NCI-H1436 (cell line): ENCODE measurements around the gene RNF166.
A peak's percentile ranks its signal among the peaks of the same experiment; 100 is the strongest.

ENCODE experiments used
- DNase-seq: peaks from one replicate; lab custom pipeline; 2025; lab: John Stamatoyannopoulos, UW

RNF166 gene

GRCh38 chr16:88706229-88706964 is at the start of gene RNF166, which contains the start of gene CTU2:
TSS of gene RNF166 (minus strand) at chr16:88706408. CDS start at chr16:88706325, 83 bp downstream.
TSS of gene CTU2 (plus strand) at chr16:88706503. CDS start at chr16:88706531, 28 bp downstream.
- peak; percentile 75 for DNase-seq

DNA sequence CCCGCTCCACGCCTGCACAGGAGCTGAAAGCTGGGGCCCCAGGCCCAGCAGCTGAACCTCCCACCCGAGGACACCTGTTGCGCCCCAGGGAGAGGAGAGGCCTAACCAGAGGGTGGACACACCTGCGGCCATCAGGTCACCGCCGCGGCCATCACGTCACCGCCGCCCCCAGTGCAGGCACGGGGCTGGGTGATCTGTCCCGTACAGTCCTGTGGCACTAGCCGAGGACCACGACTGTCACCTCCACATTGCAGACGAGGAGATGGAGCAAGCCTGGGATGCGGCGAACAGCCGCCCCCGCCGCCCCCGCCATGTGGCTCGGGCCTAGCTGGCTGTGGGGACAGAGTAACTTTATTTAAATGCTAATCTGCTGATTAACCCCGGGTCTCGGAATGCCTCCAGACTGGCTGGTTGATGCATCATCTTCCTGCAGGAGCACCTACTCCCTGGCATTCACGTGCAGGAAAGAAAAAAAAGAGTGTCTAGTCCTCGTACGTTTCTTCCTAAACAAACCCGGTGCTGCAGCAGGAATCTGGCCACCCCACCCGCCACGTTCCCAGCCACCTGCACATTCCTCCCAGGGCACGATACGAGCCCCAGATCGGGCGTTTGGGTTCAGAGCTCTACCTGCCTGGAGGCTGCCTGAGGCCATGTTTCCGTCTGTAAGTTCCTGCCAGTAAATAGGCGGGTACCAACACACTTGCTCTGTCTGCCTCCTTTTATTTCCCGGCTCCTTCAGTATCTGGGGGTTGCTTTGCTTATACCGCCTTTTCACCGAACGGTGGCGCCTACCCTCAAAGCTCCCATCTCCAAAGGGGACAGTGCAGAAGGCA is 48.9 kb upstream of the RNF166 start:
- no peak for DNase-seq

GRCh38 chr16:88754109-88754911 is 48.1 kb upstream of the RNF166 start:
- no peak for DNase-seq

GRCh38 chr16:88753602-88754001 is 47.4 kb upstream of the RNF166 start:
- DNase-seq, result no peak

DNA sequence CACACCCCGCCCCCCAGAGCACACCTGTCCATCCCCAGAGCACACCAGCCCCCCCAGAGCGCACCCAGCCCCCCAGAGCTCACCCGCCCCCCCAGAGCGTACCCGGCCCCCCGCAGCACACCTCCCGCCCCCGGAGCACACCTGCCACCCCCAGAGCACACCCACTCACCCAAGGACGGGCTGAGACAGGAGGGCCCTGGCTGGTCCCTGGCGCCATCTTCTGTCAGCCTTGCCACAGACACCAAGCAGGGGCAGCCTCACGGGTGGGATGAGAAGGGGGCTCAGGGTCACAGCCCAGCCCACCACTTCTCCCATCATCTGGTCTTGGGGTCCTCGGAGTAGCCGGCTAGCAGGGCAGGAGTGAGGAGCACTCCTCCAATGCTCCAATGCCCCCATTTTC is 47.0 kb upstream of the RNF166 start:
- DNase-seq, result no peak

DNA sequence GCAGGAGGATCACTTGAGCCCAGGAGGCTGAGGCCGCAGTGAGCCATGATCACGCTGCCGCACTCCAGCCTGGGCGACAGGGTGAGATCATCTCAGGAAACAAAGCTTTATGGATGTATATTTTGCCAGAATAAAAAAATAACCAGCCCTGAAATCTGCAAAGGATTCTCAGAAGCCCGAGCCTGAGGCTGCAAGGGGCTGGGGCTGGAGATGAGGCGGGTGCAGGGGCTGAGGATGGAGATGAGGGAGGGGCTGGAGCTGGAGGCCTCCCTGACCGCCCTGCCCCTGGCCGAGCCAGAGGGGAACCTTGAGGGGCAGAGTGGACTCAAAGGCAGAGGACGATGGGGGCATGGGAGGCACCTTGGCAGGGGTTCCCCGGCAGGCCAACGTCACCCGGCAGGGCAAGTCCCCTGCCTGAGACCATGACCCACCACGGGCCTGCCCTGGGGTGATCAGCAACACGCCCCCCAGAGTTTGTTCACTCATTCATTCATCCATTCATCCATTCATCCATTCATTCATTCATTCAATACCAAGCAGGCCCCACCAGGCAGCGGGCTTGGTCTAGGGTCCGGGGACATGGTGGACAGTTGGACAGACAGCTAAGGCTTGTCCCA is 46.3 kb upstream of the RNF166 start:
- no peak for DNase-seq

DNA sequence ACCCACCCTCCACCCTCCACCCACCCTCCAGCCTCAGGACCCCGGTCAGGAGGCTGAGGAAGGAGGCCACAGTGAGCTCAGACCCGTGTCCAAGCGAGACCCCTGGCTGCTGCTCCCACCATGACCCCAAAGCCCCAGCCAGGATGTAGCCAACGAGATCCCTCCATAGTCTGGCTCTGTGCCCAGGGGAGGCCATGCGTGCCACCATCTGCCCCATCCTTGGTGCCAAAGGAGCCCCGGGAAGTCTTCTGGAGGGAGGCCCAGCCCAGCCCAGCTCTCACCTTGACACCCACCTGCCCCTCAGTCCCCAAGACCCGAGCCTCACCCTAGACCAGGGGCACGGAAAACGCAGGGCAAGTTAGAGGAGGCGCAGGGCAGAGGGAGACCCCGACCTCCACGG is 44.6 kb upstream of the RNF166 start:
- DNase-seq, result no peak

- DNase-seq, result no peak
Measured at GRCh38 chr16:88749358-88749757, 43.1 kb upstream of the RNF166 start.

DNA sequence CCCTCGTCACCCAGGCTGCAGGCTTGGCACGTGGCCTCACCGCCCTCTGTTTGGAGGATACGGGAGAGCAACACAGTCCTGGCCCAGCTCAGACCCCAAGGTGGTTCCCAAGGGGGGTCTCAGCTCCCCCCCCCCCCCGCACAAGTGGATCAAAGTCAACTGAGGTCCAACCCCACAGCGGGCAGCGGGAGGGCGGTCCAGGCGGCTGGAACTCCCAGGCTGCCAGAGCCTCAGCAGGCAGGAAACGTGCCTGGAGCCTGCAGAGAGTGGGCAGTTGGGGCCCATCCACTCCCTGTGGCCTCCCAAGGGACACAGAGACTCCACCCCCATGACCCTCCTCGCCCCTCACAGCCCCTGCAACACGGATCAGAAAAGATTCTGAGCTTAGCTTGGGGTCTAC is 42.2 kb upstream of the RNF166 start:
- DNase-seq, result no peak

- peak; percentile 68 for DNase-seq
Measured at GRCh38 chr16:88747588-88748301, 41.5 kb upstream of the RNF166 start.

GRCh38 chr16:88746506-88746905 is 40.3 kb upstream of the RNF166 start:
- DNase-seq, result no peak

GRCh38 chr16:88744577-88745521 is 38.6 kb upstream of the RNF166 start:
- DNase-seq, result no peak

DNA sequence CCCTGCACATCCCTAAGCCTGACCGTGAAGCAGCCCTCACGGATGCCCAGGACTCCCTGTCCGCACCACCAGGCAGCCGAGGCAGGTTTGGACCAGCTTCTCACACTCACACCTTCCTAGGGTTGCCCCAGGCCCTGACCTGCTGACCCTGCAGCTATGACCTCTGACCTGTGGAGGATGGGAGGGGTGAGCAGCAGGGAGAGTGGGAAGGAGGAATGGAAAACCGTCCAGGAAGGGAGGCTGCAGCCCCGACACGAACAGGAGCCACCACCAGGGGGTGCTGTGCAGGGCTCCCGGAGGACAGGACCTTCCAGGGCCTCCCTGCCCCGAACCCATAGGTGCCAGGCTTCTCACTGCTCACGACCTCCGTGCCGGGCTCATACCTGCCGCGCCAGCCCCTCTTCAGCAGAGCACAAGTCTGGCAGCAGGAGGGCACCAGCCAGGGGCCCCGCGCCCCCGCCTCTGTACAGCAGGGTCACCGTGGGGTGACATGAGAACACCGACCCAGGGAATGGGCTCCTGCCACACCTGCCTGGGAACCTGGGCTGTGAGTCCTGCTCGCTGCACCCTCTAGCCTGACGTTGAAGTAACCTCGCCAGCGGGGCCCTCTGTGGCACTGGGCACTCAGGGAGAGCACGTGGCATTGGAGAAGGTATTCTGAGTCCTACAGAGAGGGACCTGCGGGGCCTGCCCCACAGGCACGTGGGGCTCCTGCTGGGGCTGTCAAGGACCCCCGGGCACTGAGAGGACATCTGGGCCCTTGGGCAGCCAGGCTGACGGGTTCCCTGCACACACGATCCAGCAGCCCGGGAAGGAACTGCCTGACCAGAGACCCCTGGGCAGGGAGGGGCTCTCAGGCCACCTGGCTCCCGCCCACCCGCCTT is 37.7 kb upstream of the RNF166 start:
- DNase-seq, result peak; percentile 56

DNA sequence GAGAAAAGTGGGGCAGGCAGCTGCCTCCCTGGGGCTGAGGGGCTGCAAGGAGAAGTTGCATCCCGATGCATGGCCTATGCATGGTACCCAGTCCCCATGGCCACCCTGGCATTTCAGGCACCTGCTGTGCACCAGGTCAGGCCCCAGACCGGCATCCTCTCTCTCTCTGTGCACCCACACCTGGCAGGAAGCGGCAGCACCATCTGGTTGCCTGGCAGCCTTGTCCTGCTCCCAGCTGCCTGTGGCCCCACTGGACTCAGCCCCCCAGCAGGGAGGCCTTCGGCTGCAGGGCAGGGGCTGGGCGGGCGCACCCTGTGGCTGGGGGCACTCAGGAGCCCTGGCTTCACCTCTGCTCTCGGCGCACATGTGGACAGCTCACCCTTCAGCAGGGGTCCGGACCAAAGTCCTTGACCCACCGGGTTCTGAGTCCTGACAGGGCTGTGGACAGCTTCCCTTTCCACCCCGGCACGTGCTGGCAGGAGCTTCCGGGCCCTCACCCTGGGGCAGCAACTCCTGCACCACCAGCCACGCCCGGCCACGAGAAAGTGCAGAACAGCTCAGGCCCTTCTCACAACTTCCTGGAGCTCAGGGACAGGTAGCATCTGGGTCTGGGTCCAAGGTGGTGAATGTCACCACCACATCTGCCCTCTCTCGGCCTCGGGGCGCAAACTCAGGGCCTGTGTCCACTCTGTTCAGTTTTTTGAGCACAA is 36.8 kb upstream of the RNF166 start:
- DNase-seq, result no peak

DNA sequence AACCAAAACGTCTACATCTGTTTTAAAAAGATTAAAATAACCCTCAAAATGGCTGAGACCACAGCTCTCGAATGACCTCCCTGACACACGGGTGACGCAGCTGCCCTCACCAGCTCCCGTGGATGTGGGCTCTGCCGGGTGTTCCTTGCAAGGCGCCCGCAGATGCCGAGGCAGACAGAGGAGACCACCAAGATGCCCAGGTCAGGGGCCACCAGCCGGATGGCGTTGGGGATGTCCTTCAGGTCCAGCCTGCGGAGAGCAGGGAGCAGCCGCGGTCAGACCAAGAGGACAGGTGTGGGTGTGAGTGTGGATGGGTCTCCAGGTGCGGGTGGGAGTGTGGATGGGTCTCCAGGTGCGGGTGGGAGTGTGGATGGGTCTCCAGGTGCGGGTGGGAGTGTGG is 35.2 kb upstream of the RNF166 start:
- DNase-seq, result no peak

GRCh38 chr16:88740727-88741055 is 34.5 kb upstream of the RNF166 start:
- DNase-seq, result no peak

GRCh38 chr16:88739977-88740726 is 33.9 kb upstream of the RNF166 start:
- DNase-seq, result no peak
